Erythroblast (primary cell): ENCODE measurements around the gene DBN1.
"Not testable (repeated sequence)": the region's sequence is repeated elsewhere in the genome, so short reads cannot be mapped to it uniquely, and the experiment has no call there.

ENCODE experiments used
- DNase-seq, 2 experiments: peaks; one replicate each; lab custom pipeline; 2025; lab: John Stamatoyannopoulos, UW
- GATA1 ChIP-seq: IDR thresholded peaks from 2 replicates; pipeline ENCODE4 v1.6.1; 2011; ENCODE audit warnings: low read depth, mild to moderate bottlenecking, control low read depth, low read length, moderate library complexity
- POLR2A ChIP-seq: IDR thresholded peaks from 2 replicates; pipeline ENCODE4 v1.6.1; 2011; ENCODE audit warnings: mild to moderate bottlenecking, low read length

DBN1 gene

DNA sequence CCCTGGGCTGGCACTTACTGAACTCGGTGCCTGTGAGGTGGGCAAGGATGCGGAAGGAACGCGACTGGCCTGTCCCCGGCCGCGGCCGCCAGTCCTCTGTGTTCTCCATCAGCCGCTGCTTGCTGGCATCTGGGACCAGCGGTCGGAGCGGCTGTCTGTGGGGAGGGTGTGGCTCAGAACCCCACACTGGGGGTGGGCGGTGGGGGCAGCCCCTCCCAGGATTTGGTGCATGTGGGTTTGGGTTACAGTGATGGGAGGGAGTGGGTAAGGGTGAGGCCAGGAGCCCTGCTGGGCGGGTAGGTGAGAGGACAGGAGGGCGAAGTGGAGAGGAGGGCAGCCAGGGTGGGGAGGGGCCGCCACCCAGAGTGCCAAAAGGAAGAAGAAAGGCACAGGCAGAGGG lies 17.6 kb upstream of the DBN1 start:
- DNase-seq: no peak
- TF ChIP-seq GATA1 (no peak), POLR2A (no peak)

DNA sequence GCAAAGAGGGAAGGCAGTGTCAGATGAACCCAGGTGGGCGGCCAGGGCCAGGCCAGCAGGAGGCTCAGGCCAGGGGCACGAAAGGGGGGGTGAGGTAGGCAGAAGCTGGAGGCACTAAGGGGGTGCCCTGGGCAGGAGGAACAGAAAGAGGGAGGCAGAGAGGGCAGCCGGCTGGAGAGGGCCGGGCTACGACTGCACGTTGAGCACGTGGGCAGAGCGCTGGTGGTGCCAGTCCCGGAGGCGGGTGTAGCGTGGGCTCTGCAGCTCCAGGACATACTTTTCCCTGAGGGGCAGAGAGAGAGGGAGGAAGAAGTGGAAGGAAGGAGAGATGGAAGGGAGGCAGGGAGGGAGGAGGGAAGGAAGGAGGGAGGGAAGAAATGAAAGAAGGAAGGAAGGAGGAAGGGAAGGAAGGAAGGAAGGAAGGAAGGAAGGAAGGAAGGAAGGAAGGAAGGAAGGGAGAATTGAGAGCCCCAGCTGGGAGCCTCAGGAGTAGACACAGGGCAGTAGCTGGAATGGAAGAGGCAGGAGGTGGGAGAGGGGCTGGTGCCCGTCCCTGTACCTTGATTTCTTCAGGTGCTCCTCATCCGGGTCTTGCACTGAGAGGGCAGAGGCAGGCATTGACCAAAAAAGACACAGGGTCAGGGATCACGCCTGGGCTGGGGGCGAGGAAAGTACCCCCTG lies 17.0 kb upstream of the DBN1 start:
- TF ChIP-seq POLR2A (no peak), GATA1 (no peak)
- DNase-seq: no peak

DNA sequence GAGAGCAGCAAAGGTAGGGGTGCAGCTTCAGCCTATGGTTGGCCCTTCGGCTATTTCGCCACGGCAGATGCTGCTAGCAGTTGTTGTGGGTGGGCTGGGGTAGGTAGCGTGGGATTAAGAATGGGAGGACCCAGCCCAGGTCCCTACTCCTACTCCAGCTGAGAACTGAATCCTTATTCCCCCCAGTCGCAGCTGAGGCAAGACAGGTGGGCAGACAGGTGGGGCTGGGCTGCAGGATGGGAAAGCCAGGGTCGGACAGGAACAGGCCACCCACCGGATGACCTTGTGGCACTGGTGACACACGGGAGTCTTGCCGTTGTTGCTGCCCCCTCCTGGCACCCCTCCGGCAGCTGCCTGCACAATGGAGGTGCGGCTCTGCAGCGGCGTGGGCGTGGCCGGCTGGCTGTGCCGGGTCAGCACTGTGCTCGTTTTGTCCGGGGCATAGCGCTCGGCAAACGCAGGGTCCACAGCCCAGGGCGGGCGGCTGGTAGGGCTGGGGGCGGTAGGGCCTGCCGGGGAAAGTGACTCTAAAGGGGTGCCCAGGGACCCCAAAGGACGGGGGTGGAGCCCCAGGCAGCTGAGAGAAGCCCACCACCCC lies 15.8 kb upstream of the DBN1 start:
- no peak for TF ChIP-seq GATA1
- TF ChIP-seq POLR2A: no peak
- DNase-seq: no peak

DNA sequence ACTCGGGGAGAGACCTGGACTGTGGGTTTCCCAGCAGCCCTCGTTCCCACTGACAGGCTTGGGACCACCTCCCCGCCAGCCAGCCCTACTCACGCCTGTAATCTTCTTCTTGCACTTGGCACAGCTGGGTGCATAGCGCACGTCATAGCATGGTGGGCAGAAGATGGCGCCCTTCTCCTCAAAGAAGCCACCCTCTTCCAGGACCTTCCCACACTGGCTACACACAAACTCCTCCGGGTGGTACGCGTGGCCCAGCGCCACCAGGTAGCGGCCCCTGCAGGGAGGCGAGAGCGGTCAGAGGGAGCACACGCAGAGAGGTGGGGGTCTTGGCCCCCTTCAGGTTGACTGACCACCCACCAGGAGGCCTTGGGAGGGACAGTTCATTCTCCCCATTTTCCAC lies 14.5 kb upstream of the DBN1 start:
- TF ChIP-seq POLR2A: no peak
- TF ChIP-seq GATA1: no peak
- no peak for DNase-seq

DNA sequence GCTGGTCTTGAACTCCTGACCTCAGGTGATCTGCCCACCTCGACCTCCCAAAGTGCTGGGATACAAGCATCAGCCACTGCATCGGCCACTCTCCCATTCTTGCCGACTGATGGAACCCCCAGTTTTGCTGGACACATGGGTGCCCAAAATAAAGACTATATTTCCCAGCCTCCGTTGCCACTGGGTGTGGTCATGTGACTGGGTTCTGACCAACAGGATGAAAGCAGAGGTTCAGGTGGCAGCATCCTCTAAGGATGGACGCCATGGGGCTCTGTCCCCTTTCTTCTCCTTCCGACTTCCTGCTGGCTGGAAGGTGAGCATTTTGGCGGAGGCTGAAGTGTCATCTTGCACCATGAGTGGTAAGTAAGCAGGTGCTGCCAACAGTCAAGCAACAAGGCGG lies 13.7 kb upstream of the DBN1 start:
- TF ChIP-seq GATA1 (no peak), POLR2A (no peak)
- DNase-seq: no peak

DNA sequence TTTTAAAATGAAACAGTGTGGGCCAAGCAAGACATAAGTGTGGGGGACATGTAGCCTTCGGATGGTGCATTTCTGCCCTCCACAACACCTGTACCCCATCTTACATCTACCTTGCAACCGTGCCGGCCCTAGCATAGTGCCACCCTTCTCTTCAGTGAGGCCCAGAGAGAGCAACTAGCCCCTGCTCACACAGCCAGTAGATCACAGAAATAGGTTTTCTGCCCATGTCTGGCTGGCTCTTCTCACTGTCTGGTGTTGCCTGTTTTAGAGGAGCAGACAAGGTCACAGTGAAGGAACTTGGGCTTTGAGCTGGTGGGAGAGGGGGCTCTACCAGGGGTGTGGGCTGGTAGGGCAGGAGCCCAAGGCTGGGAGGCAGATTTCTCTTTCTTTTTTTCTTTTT lies 12.8 kb upstream of the DBN1 start:
- DNase-seq: no peak
- TF ChIP-seq GATA1 (no peak), POLR2A (no peak)

DNA sequence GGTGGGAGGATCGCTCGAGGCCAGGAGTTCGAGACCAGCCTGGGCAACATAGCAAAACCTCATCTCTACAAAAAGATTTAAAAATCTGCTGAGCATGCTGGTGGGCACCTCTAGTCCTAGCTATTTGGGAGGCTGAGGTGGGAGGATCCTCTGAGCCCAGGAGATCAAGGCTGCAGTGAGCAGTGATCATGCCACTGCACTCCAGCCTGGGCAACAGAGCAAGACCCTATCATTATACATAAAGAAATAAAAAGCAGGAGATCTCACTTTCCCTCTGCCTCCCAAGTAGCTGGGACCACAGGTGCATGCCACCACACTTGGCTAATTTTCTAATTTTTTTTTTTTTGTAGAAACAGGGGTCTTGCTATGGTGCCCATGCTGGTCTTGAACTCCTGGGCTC lies 12.3 kb upstream of the DBN1 start:
- DNase-seq: not testable (repeated sequence)

DNA sequence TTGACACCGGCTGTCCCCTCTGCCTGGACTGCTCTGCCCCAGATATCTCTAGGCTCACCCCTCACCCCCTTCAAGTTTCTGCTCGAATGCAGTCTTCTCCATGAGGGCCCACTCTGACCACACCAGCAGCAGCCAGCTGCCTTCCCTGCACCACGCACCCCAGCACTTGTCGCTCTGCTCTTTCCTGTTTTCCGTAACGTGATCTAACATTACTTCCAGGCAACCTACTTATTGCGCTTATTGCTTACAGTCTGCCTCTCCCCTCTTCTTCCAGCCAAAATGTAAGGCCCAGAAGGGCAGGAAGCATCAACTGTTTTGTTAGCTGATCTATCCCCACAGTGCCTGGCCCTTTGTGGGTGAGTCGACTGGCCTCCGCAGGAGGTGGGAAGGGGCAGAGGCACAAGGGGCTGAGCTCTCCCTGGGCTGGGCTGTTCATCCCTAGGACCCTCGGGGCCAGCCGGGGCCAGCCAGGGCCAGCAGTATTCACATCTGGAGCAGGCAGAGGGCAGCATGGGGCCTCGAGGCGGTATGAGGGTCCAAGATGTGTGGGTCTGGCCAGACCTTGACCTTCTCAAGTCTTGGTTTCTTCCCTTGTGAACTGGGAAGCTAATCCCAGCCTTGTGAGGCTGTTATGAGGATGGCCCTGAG lies 11.6 kb upstream of the DBN1 start:
- TF ChIP-seq POLR2A (no peak), GATA1 (no peak)

DNA sequence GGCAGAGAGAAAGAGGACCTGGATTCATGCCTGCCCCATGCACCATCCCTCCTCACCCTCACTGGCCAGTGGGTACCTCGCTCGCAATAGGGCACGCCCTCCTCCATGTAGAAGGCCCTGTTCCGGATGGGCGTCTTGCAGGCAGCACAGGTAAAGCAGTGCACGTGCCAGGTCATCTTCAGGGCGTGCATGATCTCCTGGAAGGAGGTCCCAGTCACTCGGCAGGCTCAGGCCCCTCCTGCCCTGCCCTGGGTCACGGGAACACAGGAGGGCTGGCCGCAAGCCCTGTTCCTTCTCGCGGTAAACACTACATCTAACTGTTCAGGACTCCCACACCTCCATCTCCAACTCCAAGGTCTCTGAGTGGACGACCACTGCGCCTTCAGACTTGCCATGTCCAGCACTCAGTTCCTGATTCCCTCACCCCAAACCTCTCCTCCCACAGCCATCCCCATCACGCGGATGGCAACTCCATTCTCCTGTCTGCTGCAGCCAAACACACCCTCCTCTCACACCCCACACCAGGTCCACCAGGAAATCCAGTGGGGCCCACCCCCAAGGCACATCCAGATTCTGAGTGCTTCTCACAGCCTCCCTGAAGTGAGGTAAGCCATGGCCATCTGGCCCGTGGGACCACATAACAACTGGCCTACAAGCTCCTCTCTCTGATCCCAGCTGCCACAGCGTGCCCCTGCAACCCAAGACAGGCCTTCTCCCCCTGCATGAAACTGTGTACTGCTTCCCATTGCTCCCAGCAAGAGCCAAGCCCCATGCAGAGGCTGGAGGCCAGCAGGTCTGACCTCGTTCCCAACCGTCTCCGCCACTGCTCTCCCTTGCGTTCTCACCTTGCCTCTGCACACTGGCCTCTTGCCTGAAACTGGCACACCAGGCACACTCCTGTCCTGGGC lies 10.8 kb upstream of the DBN1 start:
- TF ChIP-seq GATA1: no peak
- peak; percentile 16 for TF ChIP-seq POLR2A
- DNase-seq: no peak

More for the DNA sequence above, 11.6 kb upstream of the DBN1 start:
- DNase-seq: no peak

DNA sequence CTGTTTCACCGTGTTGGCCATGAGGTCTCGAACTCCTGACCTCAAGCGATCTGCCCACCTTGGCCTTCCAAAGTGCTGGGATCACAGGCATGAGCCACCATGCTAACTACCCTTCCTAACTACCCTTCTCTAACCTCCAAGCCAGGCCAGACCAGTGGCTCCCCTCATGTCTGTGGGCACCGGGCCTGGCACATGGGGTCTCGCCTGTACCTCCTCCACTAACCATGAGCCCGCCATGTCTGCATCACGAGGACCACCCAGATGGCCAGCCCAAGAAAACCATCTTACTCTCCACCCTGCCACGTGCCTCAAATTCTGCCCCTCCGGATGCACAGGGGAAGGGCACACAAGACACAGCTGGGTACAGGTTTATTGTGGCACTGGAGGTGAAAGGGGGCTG lies 9.6 kb upstream of the DBN1 start:
- DNase-seq: no peak
- TF ChIP-seq GATA1 (no peak), POLR2A (no peak)

DNA sequence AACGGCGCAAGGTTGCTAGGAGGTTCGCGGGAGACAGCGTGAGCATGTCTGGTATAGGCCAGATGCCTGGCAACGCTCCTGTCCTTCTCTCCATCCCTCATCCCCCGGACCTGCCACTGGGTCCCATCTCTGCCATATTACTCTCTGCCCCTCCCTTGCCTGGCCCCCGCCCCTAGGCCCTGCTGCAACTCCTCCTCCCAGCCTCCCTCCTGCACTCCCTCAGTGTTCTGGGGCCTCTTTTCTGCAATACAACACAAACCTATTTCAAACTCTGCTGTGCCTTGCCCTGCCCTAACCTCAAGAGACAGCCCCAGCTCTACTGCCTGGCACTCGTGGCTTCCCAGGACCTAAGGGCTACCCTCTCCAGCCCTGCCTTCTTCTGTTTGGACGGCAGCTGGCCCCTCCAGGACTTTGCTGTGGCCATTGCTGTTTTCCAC lies 8.9 kb upstream of the DBN1 start:
- TF ChIP-seq GATA1 (no peak), POLR2A (no peak)
- DNase-seq: no peak

DNA sequence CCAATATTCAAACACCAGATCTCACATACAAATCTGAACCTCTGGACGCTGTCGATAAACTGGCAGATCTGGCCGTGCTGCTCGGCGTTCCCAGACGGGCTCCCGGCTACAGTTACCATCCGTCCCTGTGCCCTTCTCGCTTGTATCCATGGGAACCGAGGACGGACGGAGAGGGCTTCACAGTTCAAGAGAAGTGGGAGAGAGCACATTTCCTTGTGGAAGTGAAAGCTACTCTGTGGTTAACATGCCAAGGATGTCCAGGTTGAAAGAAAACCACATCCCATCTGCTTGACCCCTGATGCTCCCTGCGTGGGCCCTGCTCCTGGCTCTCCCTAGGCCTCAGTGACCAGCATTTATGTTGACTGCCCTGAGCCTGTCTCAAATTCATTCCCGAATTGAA lies 6.3 kb upstream of the DBN1 start:
- DNase-seq: no peak

More for the DNA sequence above, 6.3 kb upstream of the DBN1 start:
- TF ChIP-seq GATA1 (no peak), POLR2A (no peak)
